Naive thymus-derived CD8-positive, alpha-beta T cell (primary cell): ENCODE measurements around the gene ETV2. TPM values are rescaled to one million over a fixed set of nuclear protein-coding genes. Genes with fewer than 3 reads are reported as not detected.

Source experiments
- ATAC-seq, 2 donors: fragments of 150-1000 bp; cut with Tn5 transposase in 1 of 2; sonication (Bioruptor Pico), chemical (Tn5 transposase) in 1 of 2; 1 replicate in 1 of 2; 2 replicates in 1 of 2; pipeline ENCODE4 v1.10.0; 2021; ENCODE audit warnings: mild to moderate bottlenecking in 2 of 2, moderate library complexity in 2 of 2
- POLR2A ChIA-PET: fragments of 350-600 bp; sonication (Branson Sonifier 250); formaldehyde crosslinking; loops from one replicate; lab custom pipeline; 2021; ENCODE audit warnings: antibody characterized with exemption; lab: Charles Lee
- DNase-seq, 10 donors: peaks; one replicate each; pipeline versions ENCODE4 v3.0.0 to v3.0.0-alpha.2; 2020 to 2022
- H3K27ac Mint-ChIP-seq, 10 donors: one replicate each; pipeline ENCODE4 v1.8.0; 2020 to 2022; ENCODE audit warnings: mild to moderate bottlenecking in 10 of 10, mixed read lengths in 10 of 10, moderate library complexity in 4 of 10, inconsistent platforms in 1 of 10
- H3K27me3 Mint-ChIP-seq, 5 donors: one replicate each; pipeline ENCODE4 v1.8.0; 2021 to 2022; ENCODE audit warnings: mixed read lengths in 5 of 5
- H3K36me3 Mint-ChIP-seq, 3 donors: one replicate each; pipeline ENCODE4 v1.8.0; 2020 to 2022; ENCODE audit warnings: mixed read lengths in 3 of 3, mild to moderate bottlenecking in 2 of 3, inconsistent platforms in 1 of 3
- H3K4me1 Mint-ChIP-seq, 4 donors: one replicate each; pipeline ENCODE4 v1.8.0; 2021 to 2022; ENCODE audit warnings: mixed read lengths in 4 of 4
- H3K4me3 Mint-ChIP-seq, 10 donors: one replicate each; pipeline ENCODE4 v1.8.0; 2020 to 2022; ENCODE audit warnings: mild to moderate bottlenecking in 10 of 10, mixed read lengths in 10 of 10, moderate library complexity in 6 of 10, inconsistent platforms in 1 of 10
- H3K9me3 Mint-ChIP-seq, 9 donors: one replicate each; pipeline ENCODE4 v1.8.0; 2020 to 2022; ENCODE audit warnings: mixed read lengths in 9 of 9, mild to moderate bottlenecking in 3 of 9, inconsistent platforms in 1 of 9, moderate library complexity in 1 of 9
- polyA plus RNA-seq, 3 donors: library from polyadenylated mRNA; unstranded; fragments of 300-500 nt; fragmentation: Illumina TruSeq; gene quantifications; one replicate each; pipeline ENCODE4 v1.2.3, GENCODE V29; 2021
- total RNA-seq, 8 experiments: library from RNA in 2 of 8; stranded (reverse) in 2 of 8; gene quantifications; one replicate each; pipeline ENCODE4 v1.2.3 and lab custom pipeline; 2021 to 2026

The ETV2 gene
- total and polyA plus RNA-seq, 5 experiments from 2014 or later = 0.27 to 1.0 (median 0.51) TPM; not detected in 1

- H3K27me3 Mint-ChIP-seq = peaks cover 0 to 3% (median 0%) of the 10 kb centered on the region in 5 donors
- no peaks in the 10 kb centered on the region for H3K9me3 Mint-ChIP-seq
- ATAC-seq (peak; percentile 7 to 28), DNase-seq (no peak)
- no peak overlapping the region for H3K4me3 Mint-ChIP-seq
- no peaks in the 10 kb centered on the region for H3K36me3 Mint-ChIP-seq
- no peaks in the 10 kb centered on the region for H3K4me1 Mint-ChIP-seq
- no peak overlapping the region for H3K27ac Mint-ChIP-seq
- POLR2A ChIA-PET = interaction anchor here (0.7 to 1.1 kb wide), 2 partner anchors 51 to 83 kb away, joined by 5 read pairs; no protein-coding TSS in a partner anchor
Observed at GRCh38 chr19:35693422-35693821, 51.9 kb downstream of the ETV2 start.

GRCh38 chr19:35693835-35694599 lies 52.5 kb downstream of the ETV2 start:
- DNase-seq (peak; percentile 78 to 94 (median 88)), ATAC-seq (peak; percentile 100)
- Mint-ChIP-seq H3K27me3 (peaks cover 0 to 3% (median 0%) of the 10 kb centered on the region in 5 donors), H3K4me1 (no peaks in the 10 kb centered on the region), H3K36me3 (no peaks in the 10 kb centered on the region), H3K4me3 (no peak overlapping the region), H3K9me3 (no peaks in the 10 kb centered on the region), H3K27ac (peak overlapping the region in 2 of 10 donors; percentile 28 to 48)
- POLR2A ChIA-PET = interaction anchor here (2.0 kb wide), 1 partner anchor 21 kb away, joined by 13 read pairs; no protein-coding TSS in a partner anchor

Other genes starting within 250 kb of the ETV2 start
- gene FFAR2, start 193.5 kb upstream of the ETV2 start, total RNA-seq = not detected
- gene FFAR2, start 193.5 kb upstream of the ETV2 start, polyA plus RNA-seq = not detected
- not detected for gene KRTDAP, start 151.3 kb upstream of the ETV2 start, total RNA-seq
- not detected for gene KRTDAP, start 151.3 kb upstream of the ETV2 start, polyA plus RNA-seq
- gene DMKN, start 128.1 kb upstream of the ETV2 start, total RNA-seq = 1 to 10 TPM; 1.8 to 2.6 TPM
- 1 to 10 TPM in 1 of 3 donors, under 1 TPM in 2; 0.27 to 5.8 (median 0.42) TPM for gene DMKN, start 128.1 kb upstream of the ETV2 start, polyA plus RNA-seq
- under 1 TPM in 1 of 2 experiments, not detected in 1; 0.31 TPM for gene SBSN, start 113.4 kb upstream of the ETV2 start, total RNA-seq
- gene SBSN, start 113.4 kb upstream of the ETV2 start, polyA plus RNA-seq = not detected
- not detected for gene GAPDHS, start 108.3 kb upstream of the ETV2 start, total RNA-seq
- not detected for gene GAPDHS, start 108.3 kb upstream of the ETV2 start, polyA plus RNA-seq
- gene TMEM147, start 96.1 kb upstream of the ETV2 start, total RNA-seq = 10 to 100 TPM; 31.1 to 34.3 TPM
- 100 to 1,000 TPM; 151 to 159 (median 157) TPM for gene TMEM147, start 96.1 kb upstream of the ETV2 start, polyA plus RNA-seq
- not detected for gene ATP4A, start 78.1 kb upstream of the ETV2 start, total RNA-seq
- not detected for gene ATP4A, start 78.1 kb upstream of the ETV2 start, polyA plus RNA-seq
- not detected for gene PMIS2, start 55.6 kb upstream of the ETV2 start, total RNA-seq
- not detected for gene PMIS2, start 55.6 kb upstream of the ETV2 start, polyA plus RNA-seq
- 10 to 100 TPM; 27.1 to 29.8 TPM for gene HAUS5, start 29.0 kb upstream of the ETV2 start, total RNA-seq
- 1 to 10 TPM; 6.6 to 7.7 (median 7.2) TPM for gene HAUS5, start 29.0 kb upstream of the ETV2 start, polyA plus RNA-seq
- gene RBM42, start 12.7 kb upstream of the ETV2 start, total RNA-seq = 10 to 100 TPM; 55.5 to 56.2 TPM
- 10 to 100 TPM; 54.1 to 59.7 (median 58.0) TPM for gene RBM42, start 12.7 kb upstream of the ETV2 start, polyA plus RNA-seq
- 100 to 1,000 TPM; 197 to 212 TPM for gene COX6B1, start 6.6 kb downstream of the ETV2 start, total RNA-seq
- gene COX6B1, start 6.6 kb downstream of the ETV2 start, polyA plus RNA-seq = 100 to 1,000 TPM; 824 to 920 (median 852) TPM
- not detected for gene UPK1A, start 24.8 kb downstream of the ETV2 start, total RNA-seq
- gene UPK1A, start 24.8 kb downstream of the ETV2 start, polyA plus RNA-seq = not detected
- gene ZBTB32, start 62.8 kb downstream of the ETV2 start, total RNA-seq = under 1 TPM; 0.21 to 0.36 TPM
- gene ZBTB32, start 62.8 kb downstream of the ETV2 start, polyA plus RNA-seq = under 1 TPM; 0.15 to 0.68 (median 0.43) TPM
- gene KMT2B, start 76.3 kb downstream of the ETV2 start, total RNA-seq = 10 to 100 TPM; 73.9 to 79.2 TPM
- 1 to 10 TPM in 1 of 3 donors, under 1 TPM in 2; 0.60 to 2.8 (median 0.83) TPM for gene KMT2B, start 76.3 kb downstream of the ETV2 start, polyA plus RNA-seq
- gene IGFLR1, start 100.7 kb downstream of the ETV2 start, total RNA-seq = 10 to 100 TPM; 79.8 to 82.5 TPM
- gene IGFLR1, start 100.7 kb downstream of the ETV2 start, polyA plus RNA-seq = 10 to 100 TPM; 70.2 to 92.7 (median 92.6) TPM
- gene U2AF1L4, start 103.7 kb downstream of the ETV2 start, total RNA-seq = 10 to 100 TPM; 52.7 to 53.1 TPM
- 10 to 100 TPM; 43.1 to 93.1 (median 76.6) TPM for gene U2AF1L4, start 103.7 kb downstream of the ETV2 start, polyA plus RNA-seq
- gene PSENEN, start 103.9 kb downstream of the ETV2 start, total RNA-seq = 10 to 100 TPM; 23.0 to 26.2 TPM
- gene PSENEN, start 103.9 kb downstream of the ETV2 start, polyA plus RNA-seq = 10 to 100 TPM; 68.7 to 76.5 (median 71.2) TPM
- gene LIN37, start 106.8 kb downstream of the ETV2 start, total RNA-seq = 10 to 100 TPM; 14.0 to 16.6 TPM
- 10 to 100 TPM in 1 of 3 donors, 1 to 10 TPM in 2; 5.4 to 15.5 (median 8.1) TPM for gene LIN37, start 106.8 kb downstream of the ETV2 start, polyA plus RNA-seq
- not detected for gene HSPB6, start 115.3 kb downstream of the ETV2 start, total RNA-seq
- gene HSPB6, start 115.3 kb downstream of the ETV2 start, polyA plus RNA-seq = not detected
- gene PROSER3, start 116.4 kb downstream of the ETV2 start, total RNA-seq = 10 to 100 TPM; 42.0 to 43.5 TPM
- 1 to 10 TPM; 3.4 to 7.4 (median 5.8) TPM for gene PROSER3, start 116.4 kb downstream of the ETV2 start, polyA plus RNA-seq
- 10 to 100 TPM in 1 of 2 experiments, 1 to 10 TPM in 1; 8.7 to 11.1 TPM for gene ARHGAP33, start 133.8 kb downstream of the ETV2 start, total RNA-seq
- under 1 TPM in 1 of 3 donors, not detected in 2; 0.13 TPM for gene ARHGAP33, start 133.8 kb downstream of the ETV2 start, polyA plus RNA-seq
- not detected for gene PRODH2, start 171.1 kb downstream of the ETV2 start, total RNA-seq
- gene PRODH2, start 171.1 kb downstream of the ETV2 start, polyA plus RNA-seq = not detected
- gene NPHS1, start 210.8 kb downstream of the ETV2 start, total RNA-seq = under 1 TPM in 1 of 2 experiments, not detected in 1; 0.27 TPM
- gene NPHS1, start 210.8 kb downstream of the ETV2 start, polyA plus RNA-seq = under 1 TPM in 1 of 3 donors, not detected in 2; 0.50 TPM
- under 1 TPM; 0.96 to 0.99 TPM for gene KIRREL2, start 215.2 kb downstream of the ETV2 start, total RNA-seq
- under 1 TPM; 0.16 to 0.77 (median 0.35) TPM for gene KIRREL2, start 215.2 kb downstream of the ETV2 start, polyA plus RNA-seq
- not detected for gene APLP1, start 226.8 kb downstream of the ETV2 start, total RNA-seq
- gene APLP1, start 226.8 kb downstream of the ETV2 start, polyA plus RNA-seq = not detected